PC-3 (cell line): ENCODE data around the gene CPD. TPM values are rescaled to one million over a fixed set of nuclear protein-coding genes. Genes with fewer than 3 reads are reported as not detected.

Experiments used
- ATAC-seq: fragments of 200-7000 bp; cut with Tn5 transposase; 2 replicates; pipeline ENCODE4 v1.9.1; 2020; ENCODE audit warnings: mild to moderate bottlenecking, moderate library complexity
- BruUV-seq: library from RNA; stranded (reverse); fragments of 400-500 nt; replicated peaks from 2 replicates; lab custom pipeline; 2021; lab: Mats Ljungman, UMichigan
- CTCF ChIA-PET: fragments of 300-600 bp; sonication (Branson Sonifier 250); formaldehyde crosslinking; loops from one replicate; lab custom pipeline; 2022; ENCODE audit warnings: antibody characterized with exemption; lab: Charles Lee
- POLR2A ChIA-PET: fragments of 300-600 bp; sonication (Branson Sonifier 250); formaldehyde crosslinking; loops from one replicate; lab custom pipeline; 2022; ENCODE audit warnings: antibody characterized with exemption; ENCODE audit not compliant: unreplicated experiment; lab: Charles Lee
- DNase-seq: peaks from one replicate; pipeline ENCODE4 v3.0.0-alpha.2; 2015
- H2AFZ ChIP-seq: fragments of 300-600 bp; sonication (generic); 2 replicates; pipeline ENCODE4 v1.6.0; 2016; ENCODE audit warnings: antibody characterized with exemption, low read length
- H3F3A ChIP-seq: fragments of 300-600 bp; sonication (generic); one replicate; pipeline ENCODE4 v1.6.0; 2017; ENCODE audit warnings: antibody characterized with exemption, low read length, control low read depth, mild to moderate bottlenecking; ENCODE audit not compliant: unreplicated experiment
- H3K27ac ChIP-seq: fragments of 300-600 bp; sonication (generic); 2 replicates; pipeline ENCODE4 v1.5.1; 2016; ENCODE audit warnings: mild to moderate bottlenecking, low read length
- H3K27me3 ChIP-seq: fragments of 300-600 bp; sonication (generic); 2 replicates; pipeline ENCODE4 v1.6.1; 2016; ENCODE audit warnings: low read length, mixed read lengths
- H3K36me3 ChIP-seq: fragments of 300-600 bp; sonication (generic); 2 replicates; pipeline ENCODE4 v1.6.1; 2016; ENCODE audit warnings: low read depth, mixed run types, low read length, mixed read lengths
- H3K4me1 ChIP-seq: fragments of 300-600 bp; sonication (generic); 2 replicates; pipeline ENCODE4 v1.5.1; 2016; ENCODE audit warnings: low read length; ENCODE audit not compliant: insufficient read depth
- H3K4me2 ChIP-seq: fragments of 300-600 bp; sonication (generic); 2 replicates; pipeline ENCODE4 v1.6.0; 2016; ENCODE audit warnings: low read length
- H3K4me3 ChIP-seq: fragments of 300-600 bp; sonication (generic); 2 replicates; pipeline ENCODE4 v1.5.1; 2016; ENCODE audit warnings: mild to moderate bottlenecking, low read length, mixed read lengths
- H3K79me2 ChIP-seq: fragments of 300-600 bp; sonication (generic); 2 replicates; pipeline ENCODE4 v1.6.1; 2017; ENCODE audit warnings: low read length, mixed read lengths
- H3K9ac ChIP-seq: fragments of 300-600 bp; sonication (generic); 2 replicates; pipeline ENCODE4 v1.6.0; 2016; ENCODE audit warnings: mild to moderate bottlenecking, low read length
- H3K9me2 ChIP-seq: fragments of 300-600 bp; sonication (generic); replicated peaks from 2 replicates; pipeline ENCODE4 v1.6.1; 2016; ENCODE audit warnings: mixed run types, low read length, mixed read lengths
- H3K9me3 ChIP-seq: fragments of 300-600 bp; sonication (generic); 2 replicates; pipeline ENCODE4 v1.6.1; 2016; ENCODE audit warnings: low read length, mixed read lengths
- H4K20me1 ChIP-seq: fragments of 300-600 bp; sonication (generic); 2 replicates; pipeline ENCODE4 v1.6.1; 2016; ENCODE audit warnings: low read length, mixed read lengths
- CTCF ChIP-seq: fragments of 300-600 bp; sonication (generic); conservative IDR thresholded peaks from 2 replicates; pipeline ENCODE4 v1.5.1; 2017; ENCODE audit warnings: antibody characterized with exemption, low read depth, mild to moderate bottlenecking, low read length
- EZH2 ChIP-seq: fragments of 300-600 bp; sonication (generic); IDR thresholded peaks from one replicate; pipeline ENCODE4 v1.6.1; 2017; ENCODE audit warnings: antibody characterized with exemption, mild to moderate bottlenecking, low read length; ENCODE audit not compliant: unreplicated experiment
- EZH2phosphoT487 ChIP-seq: fragments of 300-600 bp; sonication (generic); IDR thresholded peaks from 2 replicates; pipeline ENCODE4 v1.6.1; 2018; ENCODE audit warnings: mild to moderate bottlenecking, antibody characterized with exemption, low read length, borderline replicate concordance
- intact Hi-C: fragments of 100-400 bp; cut with micrococcal nuclease; formaldehyde crosslinking; loops from 2 replicates; pipeline ENCODE4 v1.9.0; 2023
- total RNA-seq: library from RNA; depleted of rRNA; stranded (reverse); fragments of >200 nt; gene quantifications from 2 replicates; pipeline ENCODE4 v1.2.3, GENCODE V29; 2014

CPD gene
- total RNA-seq, 1 experiment from 2014 or later: 30.9 TPM

- peak overlapping the region; percentile 89 for H3K4me3 ChIP-seq
- H3K27me3 ChIP-seq: no peaks in the 10 kb centered on the region
- no peak overlapping the region for H3K27ac ChIP-seq
- H2AFZ ChIP-seq: peak overlapping the region; percentile 85
- CTCF ChIA-PET: no interaction called here
- H4K20me1 ChIP-seq: peaks cover 15% of the 10 kb centered on the region; the same call in 1 of the 2 replicates
- peaks cover 38% of the 10 kb centered on the region for H3K79me2 ChIP-seq
- no peaks in the 10 kb centered on the region for H3K36me3 ChIP-seq
- no peak overlapping the region for H3K9ac ChIP-seq
- ATAC-seq: no peak
- intact Hi-C loops: no loop called here
- H3K9me2 ChIP-seq: no peaks in the 10 kb centered on the region
- TF ChIP-seq EZH2 (no peak), EZH2phosphoT487 (no peak), CTCF (no peak)
- H3K4me2 ChIP-seq: peak overlapping the region; percentile 88
- BruUV-seq: no TSS peak
- POLR2A ChIA-PET: no interaction called here
- no peaks in the 10 kb centered on the region for H3K9me3 ChIP-seq
- H3K4me1 ChIP-seq: peaks cover 37% of the 10 kb centered on the region
- no peaks in the 10 kb centered on the region for H3F3A ChIP-seq
- DNase-seq: no peak
Observed at GRCh38 chr17:30378241-30378824, 394 bp upstream of the CPD start.

- peaks cover 47% of the 10 kb centered on the region for H3K79me2 ChIP-seq
- CTCF ChIA-PET: no interaction called here
- peaks cover 15% of the 10 kb centered on the region; the same call in 1 of the 2 replicates for H4K20me1 ChIP-seq
- no peaks in the 10 kb centered on the region for H3K27me3 ChIP-seq
- no peak for DNase-seq
- TF ChIP-seq EZH2 (no peak), EZH2phosphoT487 (no peak), CTCF (no peak)
- peak; percentile 10 for ATAC-seq
- H3K9me2 ChIP-seq: no peaks in the 10 kb centered on the region
- H3F3A ChIP-seq: no peaks in the 10 kb centered on the region
- no TSS peak for BruUV-seq
- H3K4me1 ChIP-seq: peaks cover 37% of the 10 kb centered on the region
- H3K27ac ChIP-seq: no peak overlapping the region
- intact Hi-C loops: no loop called here
- peak overlapping the region; percentile 73 for H3K9ac ChIP-seq
- H3K4me3 ChIP-seq: peak overlapping the region; percentile 89
- peak overlapping the region; percentile 88 for H3K4me2 ChIP-seq
- POLR2A ChIA-PET: no interaction called here
- H2AFZ ChIP-seq: peak overlapping the region; percentile 72
- H3K9me3 ChIP-seq: no peaks in the 10 kb centered on the region
- no peaks in the 10 kb centered on the region for H3K36me3 ChIP-seq
Observed at GRCh38 chr17:30379303-30379902, 676 bp downstream of the CPD start.

GRCh38 chr17:30379903-30380381 is 1.2 kb downstream of the CPD start:
- ATAC-seq: no peak

More at GRCh38 chr17:30379903-30380381, 1.2 kb downstream of the CPD start:
- Histone ChIP-seq H3K4me2 (peak overlapping the region; percentile 88), H3K27ac (no peak overlapping the region), H3K36me3 (no peaks in the 10 kb centered on the region), H3K9me3 (no peaks in the 10 kb centered on the region), H3F3A (no peaks in the 10 kb centered on the region), H3K4me1 (peaks cover 37% of the 10 kb centered on the region), H3K27me3 (no peaks in the 10 kb centered on the region), H3K9ac (peak overlapping the region; percentile 73), H2AFZ (peak overlapping the region; percentile 46; the same call in 1 of the 2 replicates), H4K20me1 (peaks cover 15% of the 10 kb centered on the region; the same call in 1 of the 2 replicates), H3K4me3 (peak overlapping the region; percentile 89), H3K79me2 (peaks cover 47% of the 10 kb centered on the region), H3K9me2 (no peaks in the 10 kb centered on the region)
- TSS peak; percentile 36 for BruUV-seq
- intact Hi-C loops: no loop called here
- CTCF ChIA-PET: no interaction called here
- TF ChIP-seq EZH2: no peak
- no peak for TF ChIP-seq CTCF
- TF ChIP-seq EZH2phosphoT487: no peak
- POLR2A ChIA-PET: no interaction called here
- peak; percentile 7 for DNase-seq
